Spleen (tissue), 11 donors: Measurements from ENCODE around the gene PLB1. TPM values are rescaled to one million over a fixed set of nuclear protein-coding genes. Genes with fewer than 3 reads are reported as not detected.

Experiments used
- DNase-seq: peaks from one replicate; pipeline ENCODE4 v3.0.0-alpha.2; 2020
- H3K27ac ChIP-seq, 8 donors: fragments of 200-600 bp; sonication (generic) in 7 of 8; 1 replicate in 4 of 8; 2 replicates in 4 of 8; pipeline versions ENCODE4 v1.5.0 to v1.8.0; 2016 to 2021; ENCODE audit warnings: inconsistent platforms in 4 of 8, mild to moderate bottlenecking in 4 of 8, moderate library complexity in 1 of 8
- H3K27me3 ChIP-seq, 7 donors: fragments of 200-600 bp; sonication (generic) in 6 of 7; replicated peaks in 1 of 7; 1 replicate in 4 of 7; 2 replicates in 3 of 7; pipeline versions ENCODE4 v1.5.0 to v1.8.0; 2016 to 2021; ENCODE audit warnings: inconsistent platforms in 3 of 7, mild to moderate bottlenecking in 1 of 7
- H3K36me3 ChIP-seq, 6 donors: fragments of 200-600 bp; sonication (generic) in 5 of 6; 1 replicate in 4 of 6; 2 replicates in 2 of 6; pipeline versions ENCODE4 v1.5.0 to v1.8.0; 2016 to 2021; ENCODE audit warnings: inconsistent platforms in 2 of 6
- H3K4me1 ChIP-seq, 6 donors: fragments of 200-600 bp; sonication (generic) in 5 of 6; 1 replicate in 3 of 6; 2 replicates in 3 of 6; pipeline versions ENCODE4 v1.5.0 to v1.8.0; 2016 to 2021; ENCODE audit warnings: inconsistent platforms in 3 of 6
- H3K4me3 ChIP-seq, 8 donors: fragments of 200-600 bp; sonication (generic) in 7 of 8; 1 replicate in 4 of 8; 2 replicates in 4 of 8; pipeline versions ENCODE4 v1.5.0 to v1.8.0; 2016 to 2021; ENCODE audit warnings: inconsistent platforms in 4 of 8, mild to moderate bottlenecking in 4 of 8, moderate library complexity in 2 of 8
- H3K9me3 ChIP-seq, 8 donors: fragments of 200-600 bp; sonication (generic) in 7 of 8; 1 replicate in 4 of 8; 2 replicates in 4 of 8; pipeline versions ENCODE4 v1.5.0 to v1.8.0; 2016 to 2021; ENCODE audit warnings: inconsistent platforms in 4 of 8
- POLR2A ChIP-seq, 3 donors: fragments of 450-650 bp; IDR thresholded peaks; one replicate each; pipeline ENCODE4 v1.5.1; 2017; ENCODE audit warnings: antibody characterized with exemption in 3 of 3, mild to moderate bottlenecking in 1 of 3
- POLR2AphosphoS5 ChIP-seq, 3 donors: sonication (generic); formaldehyde crosslinking; IDR thresholded peaks; one replicate each; pipeline ENCODE4 v1.5.1; 2017; ENCODE audit warnings: antibody characterized with exemption in 3 of 3
- WGBS, 5 donors: extraction: QIAGEN DNeasy Blood & Tissue Kit in 3 of 5; methylation state at CpG; one replicate each; pipeline versions ENCODE4 v1.1.5 to v1.1.7; 2013 to 2018; 5-methylcytosine and 5-hydroxymethylcytosine counted together
- intact Hi-C: fragments of 100-400 bp; cut with DNase I; formaldehyde crosslinking; loops from one replicate; pipeline ENCODE4 v1.15.0; 2023; ENCODE audit warnings: low total_unique reads
- polyA plus RNA-seq, 3 donors: library from polyadenylated mRNA; stranded (reverse); fragments of 200-250 nt; gene quantifications; one replicate each; pipeline ENCODE4 v1.2.1, GENCODE V29; 2013
- total RNA-seq, 7 donors: library from RNA; depleted of rRNA in 3 of 7; stranded (reverse); fragments of >200 nt in 3 of 7; fragmentation: NEBNext Ultra II Directional in 4 of 7; extraction: Animal tissue kit (Norgen Biotek cat#: 25700) in 4 of 7; gene quantifications; one replicate each; pipeline versions ENCODE4 v1.1.0 to v1.2.1, GENCODE V29; 2016 to 2021
- TF ChIP-seq, protein P1 (sequence below), 11 experiments: fragments of 200-600 bp in 7 of 11; fragments of 450-650 bp in 4 of 11; sonication (generic) in 4 of 11; IDR thresholded peaks in 8 of 11; conservative IDR thresholded peaks in 3 of 11; 1 replicate in 7 of 11; 2 replicates in 4 of 11; pipeline versions ENCODE4 v1.4.0 to v1.8.0; 2016 to 2021; ENCODE audit warnings: antibody characterized with exemption in 11 of 11, inconsistent platforms in 4 of 11, mild to moderate bottlenecking in 1 of 11
- donor health status: healthy with polysubstance abuse.
- donor health status: DM: no; HTN: no; CAD: no; lungs with moderate emphysema.
- donor health status: DM: no; HTN: no; CAD: no.
- donor health status: Bipolar disorder and iron deficiency.
- donor health status: healthy.
- donor health status: DM: no; HTN: no; CAD: no.
- donor health status: DM: yes; HTN: yes; CAD: no.

PLB1 gene
- total and polyA plus RNA-seq, 10 donors = 3.8 to 45.7 (median 13.9) TPM

- H3K9me3 ChIP-seq = no peaks in the 10 kb centered on the region
These were observed 36.5 kb downstream of the PLB1 start for GRCh38 chr2:28532399-28532798.

GRCh38 chr2:28533044-28533680 lies 37.3 kb downstream of the PLB1 start:
- Histone ChIP-seq H3K27me3 (no peaks in the 10 kb centered on the region), H3K4me1 (peaks cover 0 to 7% (median 0%) of the 10 kb centered on the region in 6 donors), H3K4me3 (no peak overlapping the region), H3K27ac (no peak overlapping the region), H3K36me3 (no peaks in the 10 kb centered on the region), H3K9me3 (no peaks in the 10 kb centered on the region)
- 85 to 90% (median 88%) methylated on average over 6 of the region's 6 CpGs for WGBS, 5 donors
- intact Hi-C loops = no loop called here
- DNase-seq = no peak
- TF ChIP-seq POLR2AphosphoS5 (IDR thresholded peaks at IDR 0.05) = no peak
- TF ChIP-seq, protein P1, sequence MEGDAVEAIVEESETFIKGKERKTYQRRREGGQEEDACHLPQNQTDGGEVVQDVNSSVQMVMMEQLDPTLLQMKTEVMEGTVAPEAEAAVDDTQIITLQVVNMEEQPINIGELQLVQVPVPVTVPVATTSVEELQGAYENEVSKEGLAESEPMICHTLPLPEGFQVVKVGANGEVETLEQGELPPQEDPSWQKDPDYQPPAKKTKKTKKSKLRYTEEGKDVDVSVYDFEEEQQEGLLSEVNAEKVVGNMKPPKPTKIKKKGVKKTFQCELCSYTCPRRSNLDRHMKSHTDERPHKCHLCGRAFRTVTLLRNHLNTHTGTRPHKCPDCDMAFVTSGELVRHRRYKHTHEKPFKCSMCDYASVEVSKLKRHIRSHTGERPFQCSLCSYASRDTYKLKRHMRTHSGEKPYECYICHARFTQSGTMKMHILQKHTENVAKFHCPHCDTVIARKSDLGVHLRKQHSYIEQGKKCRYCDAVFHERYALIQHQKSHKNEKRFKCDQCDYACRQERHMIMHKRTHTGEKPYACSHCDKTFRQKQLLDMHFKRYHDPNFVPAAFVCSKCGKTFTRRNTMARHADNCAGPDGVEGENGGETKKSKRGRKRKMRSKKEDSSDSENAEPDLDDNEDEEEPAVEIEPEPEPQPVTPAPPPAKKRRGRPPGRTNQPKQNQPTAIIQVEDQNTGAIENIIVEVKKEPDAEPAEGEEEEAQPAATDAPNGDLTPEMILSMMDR (IDR thresholded peaks at IDR 0.05 in 8 of 11, conservative IDR thresholded peaks at IDR 0.05 in 3 of 11) = no peak
- no peak for TF ChIP-seq POLR2A (IDR thresholded peaks at IDR 0.05)

More at GRCh38 chr2:28532399-28532798, 36.5 kb downstream of the PLB1 start:
- peaks cover 0 to 7% (median 0%) of the 10 kb centered on the region in 6 donors for H3K4me1 ChIP-seq
- no peak overlapping the region for H3K4me3 ChIP-seq
- no peak for DNase-seq
- no peaks in the 10 kb centered on the region for H3K36me3 ChIP-seq
- no peak for TF ChIP-seq POLR2AphosphoS5 (IDR thresholded peaks at IDR 0.05)
- no peak for TF ChIP-seq POLR2A (IDR thresholded peaks at IDR 0.05)
- TF ChIP-seq, protein P1 (IDR thresholded peaks at IDR 0.05 in 8 of 11, conservative IDR thresholded peaks at IDR 0.05 in 3 of 11) = no peak
- no peaks in the 10 kb centered on the region for H3K27me3 ChIP-seq
- WGBS, 5 donors = 78 to 89% (median 86%) methylated on average over 5 of the region's 5 CpGs
- intact Hi-C loops = no loop called here
- H3K27ac ChIP-seq = no peak overlapping the region

- Histone ChIP-seq H3K27ac (no peak overlapping the region), H3K4me3 (no peak overlapping the region), H3K4me1 (peaks cover 0 to 7% (median 0%) of the 10 kb centered on the region in 6 donors), H3K9me3 (no peaks in the 10 kb centered on the region), H3K27me3 (no peaks in the 10 kb centered on the region), H3K36me3 (no peaks in the 10 kb centered on the region)
- TF ChIP-seq, protein P1 (IDR thresholded peaks at IDR 0.05 in 8 of 11, conservative IDR thresholded peaks at IDR 0.05 in 3 of 11) = no peak
- TF ChIP-seq POLR2A (IDR thresholded peaks at IDR 0.05) (no peak), POLR2AphosphoS5 (IDR thresholded peaks at IDR 0.05) (no peak)
- WGBS, 5 donors = 64 to 98% (median 95%) methylated on average over 2 of the region's 2 CpGs
- no peak for DNase-seq
- intact Hi-C loops = no loop called here
These were observed 39.0 kb downstream of the PLB1 start for GRCh38 chr2:28534817-28535216.

GRCh38 chr2:28538134-28538533 lies 42.3 kb downstream of the PLB1 start:
- peaks cover 0 to 5% (median 0%) of the 10 kb centered on the region in 7 donors for H3K27me3 ChIP-seq
- no peaks in the 10 kb centered on the region for H3K4me1 ChIP-seq
- no peak overlapping the region for H3K4me3 ChIP-seq
- 90 to 99% (median 91%) methylated on average over 8 to 9 of the region's 9 CpGs for WGBS, 5 donors
- no peak for TF ChIP-seq POLR2A (IDR thresholded peaks at IDR 0.05)
- TF ChIP-seq, protein P1 (IDR thresholded peaks at IDR 0.05 in 8 of 11, conservative IDR thresholded peaks at IDR 0.05 in 3 of 11) = no peak
- no peak for TF ChIP-seq POLR2AphosphoS5 (IDR thresholded peaks at IDR 0.05)
- H3K36me3 ChIP-seq = no peaks in the 10 kb centered on the region
- no peaks in the 10 kb centered on the region for H3K9me3 ChIP-seq
- no peak overlapping the region for H3K27ac ChIP-seq
- intact Hi-C loops = no loop called here
- no peak for DNase-seq
